Prostate gland (tissue), 2 donors: ENCODE measurements around the gene PEMT.

Experiments
- POLR2A ChIP-seq: fragments of 450-650 bp; IDR thresholded peaks from one replicate; pipeline ENCODE4 v1.6.1; 2016; ENCODE audit warnings: antibody characterized with exemption, mild to moderate bottlenecking
- POLR2AphosphoS5 ChIP-seq: sonication (generic); formaldehyde crosslinking; IDR thresholded peaks from one replicate; pipeline ENCODE4 v1.6.1; 2017; ENCODE audit warnings: antibody characterized with exemption
- TF ChIP-seq, protein P1 (sequence below), 4 experiments: fragments of 200-600 bp in 2 of 4; fragments of 450-650 bp in 2 of 4; sonication (generic) in 2 of 4; IDR thresholded peaks; 1 replicate in 3 of 4; 2 replicates in 1 of 4; pipeline ENCODE4 v1.5.1; 2016 to 2019; ENCODE audit warnings: antibody characterized with exemption in 4 of 4, mild to moderate bottlenecking in 2 of 4, moderate library complexity in 2 of 4

DNA sequence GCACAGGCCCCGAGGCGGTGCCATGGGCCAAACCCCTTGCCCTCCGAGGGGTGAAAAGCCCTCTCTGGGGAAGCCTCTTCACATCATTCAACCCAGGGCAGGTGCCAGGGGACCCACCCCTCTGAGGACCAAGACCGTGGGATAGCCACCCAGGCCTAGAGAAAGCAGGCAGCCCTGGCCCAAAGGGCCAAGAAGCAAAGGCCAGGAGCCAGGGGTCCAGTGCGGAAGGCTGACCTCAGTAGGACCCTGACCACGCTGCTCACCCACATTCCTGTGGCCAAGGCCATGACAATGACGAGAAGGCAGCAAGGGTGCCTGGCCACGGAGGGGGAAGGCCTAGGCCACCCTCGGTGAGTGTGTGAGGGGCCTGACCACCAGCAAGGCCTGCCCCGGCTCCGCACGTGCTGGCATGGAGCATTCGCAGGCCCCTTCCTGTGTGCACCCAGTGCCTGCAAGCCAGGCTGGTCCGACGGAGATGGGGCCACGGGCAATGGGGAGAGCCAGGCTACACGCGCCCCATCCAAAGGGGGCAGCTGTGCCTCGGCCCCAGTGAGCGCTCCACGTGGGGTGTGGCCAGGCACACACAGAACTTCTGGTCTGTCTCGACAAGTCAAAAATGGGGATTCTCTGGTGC, 70.8 kb downstream of the PEMT start:
- TF ChIP-seq, protein P1, sequence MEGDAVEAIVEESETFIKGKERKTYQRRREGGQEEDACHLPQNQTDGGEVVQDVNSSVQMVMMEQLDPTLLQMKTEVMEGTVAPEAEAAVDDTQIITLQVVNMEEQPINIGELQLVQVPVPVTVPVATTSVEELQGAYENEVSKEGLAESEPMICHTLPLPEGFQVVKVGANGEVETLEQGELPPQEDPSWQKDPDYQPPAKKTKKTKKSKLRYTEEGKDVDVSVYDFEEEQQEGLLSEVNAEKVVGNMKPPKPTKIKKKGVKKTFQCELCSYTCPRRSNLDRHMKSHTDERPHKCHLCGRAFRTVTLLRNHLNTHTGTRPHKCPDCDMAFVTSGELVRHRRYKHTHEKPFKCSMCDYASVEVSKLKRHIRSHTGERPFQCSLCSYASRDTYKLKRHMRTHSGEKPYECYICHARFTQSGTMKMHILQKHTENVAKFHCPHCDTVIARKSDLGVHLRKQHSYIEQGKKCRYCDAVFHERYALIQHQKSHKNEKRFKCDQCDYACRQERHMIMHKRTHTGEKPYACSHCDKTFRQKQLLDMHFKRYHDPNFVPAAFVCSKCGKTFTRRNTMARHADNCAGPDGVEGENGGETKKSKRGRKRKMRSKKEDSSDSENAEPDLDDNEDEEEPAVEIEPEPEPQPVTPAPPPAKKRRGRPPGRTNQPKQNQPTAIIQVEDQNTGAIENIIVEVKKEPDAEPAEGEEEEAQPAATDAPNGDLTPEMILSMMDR (IDR thresholded peaks at IDR 0.05), result no peak
- no peak for TF ChIP-seq POLR2A
- no peak for TF ChIP-seq POLR2AphosphoS5
